ENCODE results near the gene TRMT2A.

TRMT2A gene

DNA sequence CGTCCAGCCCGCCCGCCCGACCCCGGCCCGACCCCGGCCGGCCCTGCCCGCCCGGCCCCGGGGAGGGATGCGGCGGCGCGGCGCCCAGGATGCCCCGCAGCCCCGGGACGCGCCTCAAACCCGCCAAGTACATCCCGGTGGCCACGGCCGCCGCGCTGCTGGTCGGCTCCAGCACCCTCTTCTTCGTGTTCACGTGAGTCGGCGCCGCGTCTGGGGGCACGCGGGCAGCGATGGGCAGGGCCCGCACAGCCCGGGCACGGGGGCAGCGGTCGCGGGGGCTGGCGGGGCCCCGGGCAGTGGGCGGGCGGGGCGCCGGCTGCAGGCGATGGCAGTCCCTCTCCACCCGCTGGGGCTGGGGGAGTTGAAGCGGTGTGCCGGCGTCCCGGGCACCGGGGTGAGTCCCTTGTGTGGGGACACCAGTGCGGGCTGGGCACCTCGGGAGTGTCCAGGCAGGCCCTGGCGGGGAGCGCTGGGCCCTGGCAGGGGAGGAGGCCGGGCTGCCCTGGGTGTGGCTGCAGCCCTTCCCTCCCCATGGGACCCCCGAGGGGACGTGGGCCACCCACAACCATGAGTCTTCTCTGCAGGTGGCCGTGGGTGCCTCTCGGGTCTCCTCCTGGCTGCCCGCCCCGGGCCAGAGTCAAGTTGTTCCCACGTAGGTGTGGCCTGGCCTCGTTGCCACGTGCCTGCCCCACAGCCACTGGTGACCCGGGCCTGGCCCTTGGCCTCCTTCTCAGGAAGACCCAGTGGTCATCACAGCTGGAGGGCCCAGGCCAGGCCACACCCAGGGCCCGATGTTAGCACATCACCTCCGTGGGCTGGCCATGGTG lies 15.0 kb upstream of the TRMT2A start:
- Histone ChIP-seq H3K79me1 (replicated peaks; ENCODE audit: low read length, poor library complexity, severe bottlenecking) (peaks cover 20% of the 10 kb centered on the region), H2AK5ac (ENCODE audit: low read length, severe bottlenecking) (no peak overlapping the region), H2BK120ac (ENCODE audit: low read depth, low read length) (peak overlapping the region; percentile 74), H4K8ac (ENCODE audit: low read length) (no peak overlapping the region), H3K9me3 (ENCODE audit: control insufficient read depth, low read length) (no peaks in the 10 kb centered on the region), H3K9ac (ENCODE audit: low read length) (peak overlapping the region; percentile 84), H4K91ac (ENCODE audit: low read length) (no peak overlapping the region), H3K27me3 (ENCODE audit: control insufficient read depth in 1 of 2, insufficient read depth in 1 of 2, low read length in 2 of 2) (no peaks in the 10 kb centered on the region), H3K4me3 (ENCODE audit: insufficient read depth in 1 of 2, low read depth in 1 of 2, low read length in 2 of 2) (peak overlapping the region; percentile 92 to 93), H3K4me1 (ENCODE audit: control insufficient read depth, insufficient read depth, low read depth, low read length) (peaks cover 46% of the 10 kb centered on the region), H2BK12ac (ENCODE audit: low read length in 2 of 2) (no peak overlapping the region), H3K18ac (ENCODE audit: low read depth in 1 of 2, low read length in 2 of 2) (peak overlapping the region; percentile 79 to 86), H2BK5ac (ENCODE audit: low read depth, low read length, poor library complexity, severe bottlenecking) (no peak overlapping the region), H3K36me3 (ENCODE audit: control insufficient read depth in 1 of 2, insufficient read depth in 2 of 2, low read depth in 1 of 2, low read length in 2 of 2) (peaks cover 11 to 42% of the 10 kb centered on the region in 2 experiments), H2BK15ac (ENCODE audit: low read depth, poor library complexity, severe bottlenecking) (no peak overlapping the region), H3K27ac (ENCODE audit: low read length, poor library complexity, severe bottlenecking) (no peak overlapping the region), H3K23ac (ENCODE audit: low read length in 2 of 2) (peak overlapping the region in 1 of 2 experiments; percentile 66), H3K4me2 (ENCODE audit: low read length, poor library complexity, severe bottlenecking) (peak overlapping the region; percentile 45), H3K14ac (ENCODE audit: low read length in 2 of 2) (peak overlapping the region in 1 of 2 experiments; percentile 42), H2AFZ (ENCODE audit: low read depth, low read length) (peak overlapping the region; percentile 44), H3K4ac (ENCODE audit: low read depth in 1 of 2, low read length in 2 of 2) (peak overlapping the region; percentile 15 to 53)
- WGBS = 3% methylated on average over 65 of the region's 72 CpGs
- DNase-seq = no peak

DNA sequence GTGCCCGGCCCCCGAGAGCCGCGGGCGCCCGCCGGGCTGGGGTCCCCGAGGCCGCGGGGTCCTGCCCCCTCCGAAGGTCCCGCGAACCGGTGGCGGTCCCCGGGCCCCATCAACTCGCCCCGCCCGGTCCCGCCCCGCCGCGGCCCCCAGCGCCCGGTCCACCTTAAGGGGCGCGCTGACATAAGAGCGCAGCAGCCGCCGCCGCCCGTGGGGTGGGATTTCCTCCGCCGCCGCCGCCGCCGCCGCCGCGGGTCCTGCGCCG lies 14.5 kb upstream of the TRMT2A start, which contains the start of gene ZDHHC8:
TSS of gene ZDHHC8 (plus strand) at position 208 of the 262 bp plus-strand sequence. CDS start 144 bp downstream, outside the sequence.
- H3K4me1 ChIP-seq (ENCODE audit: control insufficient read depth, insufficient read depth, low read depth, low read length) = peaks cover 44% of the 10 kb centered on the region
- H3K4me3 ChIP-seq (ENCODE audit: insufficient read depth in 1 of 2, low read depth in 1 of 2, low read length in 2 of 2) = peak within 1 kb of the TSS; percentile 92 to 93
- H3K9me3 ChIP-seq (ENCODE audit: control insufficient read depth, low read length) = no peaks in the 10 kb centered on the region
- peak within 1 kb of the TSS; percentile 80 for H2AFZ ChIP-seq (ENCODE audit: low read depth, low read length)
- H2BK15ac ChIP-seq (ENCODE audit: low read depth, poor library complexity, severe bottlenecking) = peak within 1 kb of the TSS; percentile 56
- no peak for DNase-seq
- H3K23ac ChIP-seq (ENCODE audit: low read length in 2 of 2) = peak within 1 kb of the TSS; percentile 66 to 81
- peak within 1 kb of the TSS; percentile 87 for H2BK120ac ChIP-seq (ENCODE audit: low read depth, low read length)
- peaks cover 16 to 44% of the 10 kb centered on the region in 2 experiments for H3K36me3 ChIP-seq (ENCODE audit: control insufficient read depth in 1 of 2, insufficient read depth in 2 of 2, low read depth in 1 of 2, low read length in 2 of 2)
- no peaks in the 10 kb centered on the region for H3K27me3 ChIP-seq (ENCODE audit: control insufficient read depth in 1 of 2, insufficient read depth in 1 of 2, low read length in 2 of 2)
- peak within 1 kb of the TSS in 1 of 2 experiments; percentile 84 for H3K14ac ChIP-seq (ENCODE audit: low read length in 2 of 2)
- H4K91ac ChIP-seq (ENCODE audit: low read length) = peak within 1 kb of the TSS; percentile 92
- peak within 1 kb of the TSS; percentile 91 to 92 for H3K4ac ChIP-seq (ENCODE audit: low read depth in 1 of 2, low read length in 2 of 2)
- 0% methylated on average over 13 of the region's 43 CpGs for WGBS
- no peak within 1 kb of the TSS for H2AK5ac ChIP-seq (ENCODE audit: low read length, severe bottlenecking)
- H3K79me1 ChIP-seq (replicated peaks; ENCODE audit: low read length, poor library complexity, severe bottlenecking) = peaks cover 20% of the 10 kb centered on the region
- H3K4me2 ChIP-seq (ENCODE audit: low read length, poor library complexity, severe bottlenecking) = peak within 1 kb of the TSS; percentile 84
- H3K9ac ChIP-seq (ENCODE audit: low read length) = peak within 1 kb of the TSS; percentile 87
- peak within 1 kb of the TSS in 1 of 2 experiments; percentile 51 for H2BK12ac ChIP-seq (ENCODE audit: low read length in 2 of 2)
- H4K8ac ChIP-seq (ENCODE audit: low read length) = peak within 1 kb of the TSS; percentile 87
- H3K27ac ChIP-seq (ENCODE audit: low read length, poor library complexity, severe bottlenecking) = no peak within 1 kb of the TSS
- H3K18ac ChIP-seq (ENCODE audit: low read depth in 1 of 2, low read length in 2 of 2) = peak within 1 kb of the TSS; percentile 92 to 97
- H2BK5ac ChIP-seq (ENCODE audit: low read depth, low read length, poor library complexity, severe bottlenecking) = peak within 1 kb of the TSS; percentile 57

DNA sequence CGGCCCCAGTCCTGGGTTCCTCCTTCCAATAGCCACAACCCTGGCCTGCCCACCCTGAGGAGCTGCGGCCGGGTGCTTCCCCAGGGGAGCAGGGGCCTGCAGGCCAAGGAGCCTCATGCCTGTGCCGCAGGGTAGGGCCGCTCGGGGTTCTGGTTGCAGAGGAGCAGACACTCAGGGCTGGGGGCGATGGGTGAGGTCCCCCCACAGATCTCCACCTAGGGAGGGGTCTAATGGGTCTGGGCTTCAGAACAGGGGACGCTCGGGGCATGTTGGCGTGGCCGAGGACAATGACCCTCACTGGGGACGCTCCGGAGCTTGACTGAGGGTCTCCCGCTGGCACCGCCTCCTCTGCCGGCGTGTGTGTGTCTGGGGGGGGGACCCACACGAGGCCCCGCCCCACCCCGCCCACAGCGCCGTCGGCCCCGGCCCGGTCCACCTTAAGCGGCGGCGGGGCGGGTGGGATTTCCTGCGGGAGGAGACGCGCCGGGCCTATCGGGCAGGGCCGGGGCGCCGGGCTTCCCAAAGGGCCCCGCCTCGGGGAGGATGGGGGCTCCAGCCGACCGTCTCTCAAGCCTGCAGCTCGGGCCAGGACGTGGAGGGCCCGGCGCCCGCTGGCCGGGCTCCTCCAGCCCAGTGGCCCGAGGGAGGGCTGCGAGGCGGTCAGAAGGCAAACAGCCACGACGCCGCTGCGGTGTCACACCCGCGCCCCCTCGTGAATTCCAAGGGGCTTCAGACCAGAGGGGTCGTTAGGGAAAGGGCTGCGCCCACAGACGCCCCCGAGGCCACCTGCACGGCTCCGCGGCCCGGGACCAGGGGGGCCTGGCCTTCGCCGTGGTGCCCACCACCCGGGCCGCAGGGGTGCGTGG lies 13.9 kb upstream of the TRMT2A start:
- H3K23ac ChIP-seq (ENCODE audit: low read length in 2 of 2) = peak overlapping the region; percentile 63 to 81
- peak overlapping the region; percentile 85 to 86 for H3K4me3 ChIP-seq (ENCODE audit: insufficient read depth in 1 of 2, low read depth in 1 of 2, low read length in 2 of 2)
- DNase-seq = peak; percentile 85
- H2BK5ac ChIP-seq (ENCODE audit: low read depth, low read length, poor library complexity, severe bottlenecking) = peak overlapping the region; percentile 57
- H3K27me3 ChIP-seq (ENCODE audit: control insufficient read depth in 1 of 2, insufficient read depth in 1 of 2, low read length in 2 of 2) = no peaks in the 10 kb centered on the region
- 13% methylated on average over 55 of the region's 70 CpGs for WGBS
- peak overlapping the region; percentile 56 for H2BK15ac ChIP-seq (ENCODE audit: low read depth, poor library complexity, severe bottlenecking)
- H3K9me3 ChIP-seq (ENCODE audit: control insufficient read depth, low read length) = no peaks in the 10 kb centered on the region
- peak overlapping the region; percentile 92 for H4K91ac ChIP-seq (ENCODE audit: low read length)
- H3K27ac ChIP-seq (ENCODE audit: low read length, poor library complexity, severe bottlenecking) = no peak overlapping the region
- peak overlapping the region; percentile 87 for H4K8ac ChIP-seq (ENCODE audit: low read length)
- H2AFZ ChIP-seq (ENCODE audit: low read depth, low read length) = peak overlapping the region; percentile 80
- peak overlapping the region in 1 of 2 experiments; percentile 51 for H2BK12ac ChIP-seq (ENCODE audit: low read length in 2 of 2)
- peak overlapping the region; percentile 84 for H3K4me2 ChIP-seq (ENCODE audit: low read length, poor library complexity, severe bottlenecking)
- no peak overlapping the region for H2AK5ac ChIP-seq (ENCODE audit: low read length, severe bottlenecking)
- H3K4me1 ChIP-seq (ENCODE audit: control insufficient read depth, insufficient read depth, low read depth, low read length) = peaks cover 39% of the 10 kb centered on the region
- peak overlapping the region; percentile 91 to 92 for H3K4ac ChIP-seq (ENCODE audit: low read depth in 1 of 2, low read length in 2 of 2)
- H2BK120ac ChIP-seq (ENCODE audit: low read depth, low read length) = peak overlapping the region; percentile 87
- peaks cover 21 to 44% of the 10 kb centered on the region in 2 experiments for H3K36me3 ChIP-seq (ENCODE audit: control insufficient read depth in 1 of 2, insufficient read depth in 2 of 2, low read depth in 1 of 2, low read length in 2 of 2)
- peak overlapping the region; percentile 87 for H3K9ac ChIP-seq (ENCODE audit: low read length)
- H3K14ac ChIP-seq (ENCODE audit: low read length in 2 of 2) = peak overlapping the region in 1 of 2 experiments; percentile 84
- H3K79me1 ChIP-seq (replicated peaks; ENCODE audit: low read length, poor library complexity, severe bottlenecking) = peaks cover 19% of the 10 kb centered on the region
- H3K18ac ChIP-seq (ENCODE audit: low read depth in 1 of 2, low read length in 2 of 2) = peak overlapping the region; percentile 92 to 97

Data from mesenchymal stem cell (in vitro differentiated cells and primary cell).